ENCODE results near the gene PABPN1L. TPM values are rescaled to one million over a fixed set of nuclear protein-coding genes. Genes with fewer than 3 reads are reported as not detected.

The PABPN1L gene
- polyA plus RNA-seq, 1 donor = not detected

- DNase-seq = no peak
These were observed 17.5 kb upstream of the PABPN1L start for GRCh38 chr16:88883946-88884345.

GRCh38 chr16:88883117-88883895 is 16.8 kb upstream of the PABPN1L start:
- DNase-seq = no peak

DNA sequence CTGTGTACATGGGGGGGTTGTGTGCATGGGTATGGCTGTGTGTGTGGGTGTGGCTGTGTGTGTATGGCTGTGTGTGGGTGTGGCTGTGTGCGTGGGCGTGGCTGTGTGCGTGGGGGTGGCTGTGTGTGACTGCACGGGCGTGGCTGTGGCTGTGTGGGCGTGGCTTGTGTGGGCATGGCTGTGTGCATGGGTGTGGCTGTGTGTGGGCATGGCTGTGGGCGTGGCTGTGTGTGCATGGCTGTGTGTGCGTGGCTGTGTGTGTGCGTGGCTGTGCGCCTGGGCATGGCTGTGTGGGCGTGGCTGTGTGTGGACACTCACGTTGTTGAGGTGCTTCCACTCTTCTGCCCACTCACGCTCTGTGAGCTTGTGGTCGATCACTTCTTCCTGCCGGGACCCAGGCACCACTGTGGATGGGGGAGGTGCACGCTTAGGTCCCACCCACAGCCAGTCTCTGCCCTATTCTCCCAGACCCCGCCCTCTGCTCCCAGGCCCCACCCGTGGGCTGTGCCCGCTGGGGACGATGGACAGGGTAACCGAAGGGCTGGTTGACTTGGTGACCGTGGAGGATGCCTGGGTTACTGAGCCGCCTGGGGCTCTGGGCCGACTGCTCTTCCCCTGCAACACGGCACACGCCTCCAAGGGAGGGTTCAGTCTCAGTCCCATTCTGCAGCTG is 16.0 kb upstream of the PABPN1L start:
- no peak for DNase-seq

DNA sequence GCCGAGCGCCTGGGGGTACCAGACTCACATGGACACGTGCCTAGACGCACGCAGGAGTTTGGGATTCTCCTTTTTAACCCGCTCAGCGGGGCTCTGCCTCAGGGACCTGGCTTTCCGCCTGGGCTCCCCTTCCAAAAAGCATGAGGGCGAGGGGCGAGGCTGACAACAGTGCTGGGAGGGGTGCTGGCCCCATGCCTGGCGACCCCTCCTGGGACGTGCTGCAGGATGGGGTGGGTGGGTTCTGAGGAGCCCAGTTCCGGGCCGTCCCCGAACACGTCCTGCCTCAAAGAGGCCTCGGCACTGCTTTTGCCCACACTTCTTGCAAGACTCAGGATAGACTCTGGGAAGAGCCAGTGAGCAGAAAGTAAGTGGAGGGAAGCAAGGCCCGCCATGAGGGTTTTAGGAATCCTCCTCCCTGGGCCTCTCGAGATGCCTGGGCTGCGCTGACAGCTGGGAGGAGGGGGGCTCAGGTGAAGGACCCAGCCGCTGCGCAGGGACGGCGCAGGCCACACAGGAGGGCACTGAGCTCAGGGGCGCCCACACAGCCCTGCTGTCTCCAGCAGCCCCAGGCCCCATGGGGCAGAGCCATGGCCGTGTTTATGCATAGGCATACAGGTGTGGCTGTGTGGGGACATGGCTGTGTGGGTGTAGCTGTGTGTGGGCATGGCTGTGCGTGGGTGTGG is 15.4 kb upstream of the PABPN1L start:
- no peak for DNase-seq

DNA sequence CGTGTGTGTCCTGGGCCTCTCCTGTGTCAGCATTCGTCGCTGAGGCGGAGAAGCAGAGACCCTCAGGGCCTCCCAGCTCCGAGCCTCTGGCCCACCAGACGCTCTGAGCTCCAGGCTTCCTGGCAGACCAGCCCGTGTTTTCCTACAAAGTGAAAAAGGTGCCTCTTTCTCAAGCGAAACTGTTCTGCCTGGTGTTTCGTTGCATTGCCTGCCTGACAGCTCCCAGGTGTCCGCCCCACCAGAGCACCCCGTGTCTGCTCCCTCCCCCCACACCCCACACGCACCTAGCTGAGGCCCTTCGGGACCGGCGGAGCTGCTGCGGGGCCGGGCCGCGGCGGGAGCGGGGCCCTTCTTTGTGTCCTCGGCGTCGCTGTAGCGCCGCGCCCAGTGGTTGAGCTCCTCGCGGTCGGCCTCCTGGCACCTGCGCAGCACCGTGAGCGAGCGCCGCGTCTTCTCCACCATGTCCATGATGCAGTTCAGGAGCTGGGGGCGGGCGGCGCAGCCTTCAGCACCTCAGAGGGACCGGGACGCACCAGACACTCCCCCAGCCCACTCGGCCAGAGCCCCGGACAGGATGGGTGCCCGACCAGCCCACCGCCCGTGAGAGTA is 14.7 kb upstream of the PABPN1L start:
- no peak for DNase-seq

- no peak for DNase-seq
These were observed 14.0 kb upstream of the PABPN1L start for GRCh38 chr16:88880226-88881006.

DNA sequence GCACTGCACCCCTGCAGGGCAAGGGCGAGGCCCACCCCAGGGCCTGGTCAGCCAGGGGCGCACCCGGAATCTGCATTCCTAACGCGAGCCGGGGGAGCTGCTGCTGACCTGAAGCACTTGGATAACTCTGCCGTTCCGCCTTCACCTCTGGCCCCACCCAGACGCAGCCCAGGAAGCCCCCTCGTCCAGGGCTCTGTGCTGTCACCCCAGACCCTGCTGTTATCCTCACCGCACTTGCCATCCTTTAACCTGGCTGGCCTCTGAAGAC is 13.3 kb upstream of the PABPN1L start:
- DNase-seq = no peak

DNA sequence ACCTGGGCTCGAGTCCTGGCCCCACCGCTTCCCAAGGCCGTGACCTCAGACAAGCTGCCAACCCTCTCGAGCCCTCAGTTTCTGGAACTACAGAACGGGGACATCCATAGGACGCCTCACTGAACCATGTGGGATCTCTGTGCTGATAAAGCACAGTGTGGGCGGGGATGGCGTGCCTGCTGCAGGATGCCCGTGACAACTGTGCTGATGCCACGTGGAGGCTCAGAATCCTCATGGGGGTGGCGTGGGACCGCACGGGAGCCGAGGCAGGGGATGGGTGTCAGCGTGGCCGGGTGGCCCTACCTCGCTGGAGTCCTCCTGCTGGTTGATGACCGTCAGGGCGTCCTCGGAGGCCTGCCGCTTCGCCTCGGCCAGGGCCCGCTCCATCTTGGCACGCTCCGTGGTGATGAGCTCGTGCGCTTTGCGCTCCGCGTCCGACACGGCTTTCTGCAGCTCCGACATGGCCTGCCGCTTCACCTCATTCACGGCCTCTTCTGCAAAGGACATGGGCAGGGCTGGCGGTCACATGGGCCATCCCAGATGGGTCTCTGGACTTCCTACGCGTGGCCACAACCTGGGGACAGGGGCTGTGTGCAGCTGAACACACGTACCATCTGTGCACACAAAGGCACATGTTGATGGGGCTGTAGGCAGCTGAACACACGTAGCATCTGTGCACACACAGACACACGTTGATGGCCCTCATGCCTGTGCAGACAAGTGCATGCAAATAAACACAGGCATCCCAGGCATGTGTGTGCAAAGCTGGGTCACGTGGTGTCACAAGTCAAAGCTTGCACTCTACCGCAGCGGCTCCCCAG is 12.7 kb upstream of the PABPN1L start:
- no peak for DNase-seq

DNA sequence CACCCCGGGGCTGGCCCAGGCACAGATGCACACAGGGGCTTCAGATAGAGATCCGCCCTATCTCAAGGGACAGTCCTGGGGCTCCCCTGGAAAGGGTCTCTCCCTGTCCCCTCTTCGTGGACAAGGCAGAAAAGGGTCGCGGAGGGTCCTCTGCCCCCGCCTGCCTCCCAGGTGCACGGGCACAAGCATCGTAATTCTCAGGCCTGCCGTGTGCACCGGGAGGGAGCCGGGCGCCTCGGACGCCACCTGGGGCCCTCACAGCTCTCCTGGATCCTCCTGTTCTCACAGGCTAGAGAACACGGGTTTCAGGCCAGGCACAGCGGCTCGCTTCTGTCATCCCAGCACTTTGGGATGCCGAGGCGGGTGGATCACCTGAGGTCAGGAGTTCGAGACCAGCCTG is 11.9 kb upstream of the PABPN1L start:
- DNase-seq = no peak

DNA sequence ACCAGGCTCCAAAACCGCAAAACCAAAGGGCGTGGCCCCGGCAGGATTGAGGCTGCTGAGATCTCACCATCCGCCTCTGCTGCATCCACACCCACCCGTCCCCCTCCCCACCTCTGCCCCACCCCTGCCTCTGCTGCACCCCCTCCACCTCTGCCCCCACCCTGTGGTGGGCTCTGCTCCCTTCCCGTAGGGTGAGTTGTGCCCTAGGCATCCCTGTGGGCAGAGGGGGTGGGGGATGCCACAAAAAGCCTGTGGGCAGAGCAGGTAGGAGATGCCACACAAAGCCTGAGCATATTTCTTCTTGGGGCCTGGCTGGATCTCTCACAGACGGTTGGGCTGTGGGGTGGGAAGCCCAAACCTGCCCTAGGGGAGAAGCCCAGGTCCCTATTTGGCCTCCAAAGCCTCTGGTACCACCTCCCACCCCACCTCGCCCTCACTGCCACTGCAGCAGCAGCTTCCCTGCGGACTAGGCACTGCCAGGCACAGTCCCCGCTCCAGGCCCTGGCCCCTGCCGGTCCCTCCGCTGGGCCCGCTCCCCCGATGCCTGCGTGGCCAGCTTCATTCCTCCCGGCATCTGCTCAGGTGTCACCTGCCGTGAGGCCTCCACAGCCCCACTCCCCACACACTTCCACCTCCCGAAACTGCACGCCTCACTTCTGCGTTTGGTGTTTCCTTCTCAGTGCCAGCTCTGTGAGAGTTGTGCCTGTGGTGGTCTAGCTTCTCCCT is 11.3 kb upstream of the PABPN1L start:
- no peak for DNase-seq

GRCh38 chr16:88876942-88877526 is 10.6 kb upstream of the PABPN1L start:
- DNase-seq = no peak

DNA sequence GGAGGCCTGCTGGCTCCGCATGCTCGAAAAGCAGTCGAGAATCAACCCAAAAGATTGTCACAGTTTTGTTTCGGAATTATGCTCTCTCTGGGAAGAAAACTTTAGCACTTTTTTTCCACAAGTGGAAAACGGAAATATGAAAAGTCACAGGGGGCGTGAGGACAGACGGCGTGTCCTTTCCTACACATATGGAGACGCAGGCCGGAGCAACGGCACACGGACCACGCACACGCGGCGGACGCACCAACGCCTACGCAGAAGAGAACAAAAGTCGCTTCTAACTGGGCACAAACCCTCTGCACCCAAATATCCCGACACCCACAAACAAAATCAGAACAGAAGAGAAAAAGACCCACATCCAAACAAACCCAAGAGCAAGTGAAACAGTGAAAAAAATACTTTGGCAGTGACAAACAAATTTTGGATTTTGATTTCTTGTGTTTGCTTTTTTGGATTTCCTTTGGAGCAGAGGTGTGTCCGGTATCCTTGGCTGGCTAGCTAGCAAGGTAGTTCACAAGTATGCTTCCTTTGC is 9.3 kb upstream of the PABPN1L start:
- DNase-seq = no peak

DNA sequence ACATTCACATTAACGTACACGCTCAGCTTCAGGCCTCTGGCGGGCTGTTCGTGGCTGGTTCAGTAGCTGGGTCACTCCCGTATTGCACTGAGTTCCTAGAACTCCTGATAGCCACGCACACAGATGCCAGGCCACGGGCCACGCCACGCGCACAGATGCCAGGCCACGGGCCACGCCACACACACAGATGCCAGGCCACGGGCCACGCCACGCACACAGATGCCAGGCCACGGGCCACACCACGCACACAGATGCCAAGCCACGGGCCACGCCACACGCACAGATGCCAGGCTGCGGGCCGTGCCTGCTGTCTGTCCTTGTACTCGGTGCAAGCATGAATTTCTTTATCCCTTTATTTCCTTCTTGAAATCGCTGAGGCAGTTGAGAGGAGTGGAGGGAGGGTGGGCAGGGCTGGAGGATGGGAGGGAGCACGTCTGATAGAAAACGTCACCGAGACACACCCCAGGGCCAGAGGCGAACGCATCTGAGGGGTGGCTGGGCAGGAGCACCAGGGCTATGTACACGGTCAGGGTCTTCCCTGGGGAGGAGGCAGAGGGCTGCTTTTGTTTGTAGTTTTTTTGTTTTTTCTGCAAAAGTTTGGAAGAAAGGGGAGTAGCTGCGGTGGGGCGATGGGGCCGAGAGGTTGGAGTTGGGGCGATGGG is 8.6 kb upstream of the PABPN1L start:
- no peak for DNase-seq

DNA sequence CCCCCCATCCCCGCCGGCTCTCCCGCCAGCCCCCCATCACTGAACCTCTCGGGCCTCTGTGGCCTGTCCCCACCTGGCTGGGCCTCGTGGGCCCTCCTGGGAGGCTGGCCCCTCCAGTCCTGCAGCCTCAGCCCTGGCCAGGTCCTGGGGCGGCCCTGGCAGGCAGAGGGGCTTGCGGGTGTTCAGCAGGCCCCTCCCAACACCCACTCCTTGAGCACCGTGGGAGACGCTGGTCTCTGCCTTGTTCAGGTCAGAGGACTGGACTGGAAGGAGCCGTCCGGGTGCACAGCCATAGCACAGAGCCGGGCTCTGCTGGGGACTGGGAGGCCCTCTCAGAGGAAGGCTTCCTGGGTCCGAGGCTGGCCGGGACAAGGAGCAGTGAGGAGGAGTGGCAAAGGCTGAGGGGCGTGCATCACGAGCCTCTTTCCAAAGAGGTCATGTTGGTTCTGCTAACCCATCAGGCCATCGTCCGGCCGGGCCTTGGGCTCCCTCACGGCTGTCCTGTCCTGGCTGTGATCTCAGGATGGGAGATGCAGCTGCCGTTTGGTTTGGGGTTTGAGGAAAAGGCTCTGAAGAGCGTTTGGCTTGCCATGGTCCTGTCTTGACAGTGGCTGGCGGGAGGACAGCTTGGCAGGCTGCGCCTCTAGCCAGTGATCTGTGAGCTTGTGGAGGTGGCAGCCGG is 6.3 kb upstream of the PABPN1L start:
- no peak for DNase-seq

- no peak for DNase-seq
These were observed 5.4 kb upstream of the PABPN1L start for GRCh38 chr16:88871730-88872416.

- no peak for DNase-seq
These were observed 4.9 kb upstream of the PABPN1L start for GRCh38 chr16:88871349-88871702.

GRCh38 chr16:88870608-88871348 is 4.3 kb upstream of the PABPN1L start:
- DNase-seq = no peak

DNA sequence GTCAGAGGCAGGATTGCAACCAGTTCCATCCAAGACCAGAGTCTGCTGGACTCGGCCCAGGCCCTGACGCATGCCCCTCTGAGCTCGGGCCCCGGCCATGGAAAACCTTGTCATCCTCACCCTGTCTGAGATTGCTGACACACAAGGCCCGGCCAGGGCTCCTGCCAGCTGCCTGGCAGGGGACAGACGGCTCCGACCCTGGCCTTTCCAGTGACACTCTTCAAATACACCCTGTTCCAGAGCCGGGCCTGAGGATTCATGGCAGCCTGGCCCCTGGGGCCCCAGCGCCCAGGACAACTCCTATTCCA is 3.2 kb upstream of the PABPN1L start:
- DNase-seq = no peak

All from left kidney (tissue), 2 donors.